Aorta (tissue), 5 donors: ENCODE data around the gene CALR3. TPM values are rescaled to one million over a fixed set of nuclear protein-coding genes. Genes with fewer than 3 reads are reported as not detected.
"Not testable (repeated sequence)": the region's sequence is repeated elsewhere in the genome, so short reads cannot be mapped to it uniquely, and the experiment has no call there.

Experiments
- ATAC-seq: fragments of 200-7000 bp; cut with Tn5 transposase; one replicate; pipeline ENCODE4 v1.9.1; 2022; ENCODE audit warnings: moderate library complexity; ENCODE audit not compliant: low FRiP score
- DNase-seq, 2 donors: peaks; one replicate each; pipeline ENCODE4 v3.0.0-alpha.2; 2020
- H3K27ac ChIP-seq, 2 donors: one replicate each; pipeline ENCODE4 v1.5.1; 2013; ENCODE audit warnings: low read length in 2 of 2, mild to moderate bottlenecking in 2 of 2, moderate library complexity in 2 of 2, control low read depth in 1 of 2, inconsistent platforms in 1 of 2, low read depth in 1 of 2
- H3K27me3 ChIP-seq, 2 donors: one replicate each; pipeline ENCODE4 v1.6.1; 2013; ENCODE audit warnings: control low read depth in 1 of 2, low read length in 1 of 2, mild to moderate bottlenecking in 1 of 2, moderate library complexity in 1 of 2; ENCODE audit not compliant: insufficient read depth in 2 of 2, control insufficient read depth in 1 of 2
- H3K36me3 ChIP-seq, 2 donors: one replicate each; pipeline ENCODE4 v1.6.1; 2013; ENCODE audit warnings: control low read depth in 1 of 2, low read length in 1 of 2, mild to moderate bottlenecking in 1 of 2; ENCODE audit not compliant: insufficient read depth in 2 of 2, control insufficient read depth in 1 of 2
- H3K4me1 ChIP-seq, 2 donors: one replicate each; pipeline ENCODE4 v1.6.1; 2013; ENCODE audit warnings: low read length in 2 of 2, control low read depth in 1 of 2, mild to moderate bottlenecking in 1 of 2, moderate library complexity in 1 of 2; ENCODE audit not compliant: insufficient read depth in 2 of 2, control insufficient read depth in 1 of 2
- H3K4me3 ChIP-seq, 2 donors: one replicate each; pipeline ENCODE4 v1.5.1; 2013; ENCODE audit warnings: low read length in 2 of 2, control low read depth in 1 of 2, mild to moderate bottlenecking in 1 of 2
- H3K9me3 ChIP-seq: one replicate; pipeline ENCODE4 v1.6.1; 2013; ENCODE audit warnings: mild to moderate bottlenecking, low read length; ENCODE audit not compliant: control insufficient read depth
- WGBS, 2 donors: extraction: QIAGEN DNeasy Blood & Tissue Kit; methylation state at CpG; one replicate each; pipeline ENCODE4 v1.1.7; 2013; 5-methylcytosine and 5-hydroxymethylcytosine counted together
- intact Hi-C, 2 donors: fragments of 100-400 bp; cut with DNase I; formaldehyde crosslinking; loops; one replicate each; pipeline versions ENCODE4 v1.14.2 to v1.15.0; 2022
- polyA plus RNA-seq, 2 donors: library from polyadenylated mRNA; stranded (reverse); fragments of 200-250 nt; gene quantifications; one replicate each; pipeline ENCODE4 v1.2.3, GENCODE V29; 2013
- total RNA-seq, 2 donors: library from RNA; stranded (reverse); fragmentation: NEBNext Ultra II Directional; extraction: Animal tissue kit (Norgen Biotek cat#: 25700); gene quantifications; one replicate each; pipeline ENCODE4 v1.2.1, GENCODE V29; 2021
- donor health status: healthy with polysubstance abuse.
- donor health status: Bipolar disorder and iron deficiency.
- donor health status: DM: no; HTN: no; CAD: no.
- donor health status: DM: no; HTN: no; CAD: no.
- donor health status: DM: yes; HTN: yes; CAD: no.

Gene CALR3
- total and polyA plus RNA-seq, 4 donors = not detected

DNA sequence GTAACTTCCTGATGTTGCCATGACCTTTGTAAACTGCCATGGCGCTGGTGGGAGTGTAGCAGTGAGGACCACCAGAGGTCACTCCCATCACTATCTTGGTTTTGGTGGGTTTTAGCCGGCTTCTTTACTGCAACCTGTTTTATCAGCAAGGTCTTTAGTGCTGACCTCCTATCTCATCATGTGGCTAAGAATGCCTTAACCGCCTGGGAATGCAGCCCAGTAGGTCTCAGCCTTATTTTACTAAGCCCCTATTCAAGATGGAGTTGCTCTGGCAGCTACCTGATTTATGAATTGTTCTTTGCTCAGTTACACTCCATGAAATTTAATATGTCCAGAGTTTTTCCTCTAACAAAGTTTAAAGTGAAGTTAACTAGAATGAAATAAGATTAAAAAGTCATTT, 19.6 kb downstream of the CALR3 start:
- Histone ChIP-seq H3K4me3 (no peak overlapping the region), H3K9me3 (no peaks in the 10 kb centered on the region), H3K36me3 (no peaks in the 10 kb centered on the region), H3K4me1 (no peaks in the 10 kb centered on the region), H3K27me3 (no peaks in the 10 kb centered on the region), H3K27ac (no peak overlapping the region)
- DNase-seq (no peak), ATAC-seq (no peak)
- intact Hi-C loops = no loop called here
- WGBS, 2 donors = 47 to 57% methylated on average over 3 of the region's 3 CpGs

DNA sequence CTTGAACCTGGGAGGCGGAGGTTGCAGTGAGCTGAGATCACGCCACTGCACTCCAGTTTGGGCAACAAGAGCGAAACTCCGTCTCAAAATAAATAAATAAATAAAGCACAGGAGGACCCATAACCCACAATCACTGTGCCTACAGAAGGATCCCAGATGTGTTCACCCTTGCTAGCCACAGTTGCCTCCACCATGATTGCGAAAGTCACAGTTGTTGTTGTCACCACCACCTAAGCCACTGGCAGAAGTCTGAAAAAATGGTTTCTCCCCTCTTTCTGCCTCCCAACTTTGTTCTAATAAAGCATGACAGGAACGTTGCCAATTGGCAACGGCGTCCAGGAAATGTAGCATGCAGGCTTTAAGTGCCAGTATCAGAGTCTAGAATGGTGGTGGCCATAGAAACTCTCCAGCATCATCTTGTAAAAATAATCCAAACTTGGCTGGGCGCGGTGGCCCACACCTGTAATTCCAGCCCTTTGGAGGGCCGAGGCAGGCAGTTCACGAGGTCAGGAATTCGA, 22.0 kb downstream of the CALR3 start:
- WGBS, 2 donors = 66% methylated on average over 13 of the region's 13 CpGs
- no peak overlapping the region for H3K27ac ChIP-seq
- intact Hi-C loops = no loop called here
- H3K4me1 ChIP-seq = no peaks in the 10 kb centered on the region
- H3K4me3 ChIP-seq = no peak overlapping the region
- no peaks in the 10 kb centered on the region for H3K27me3 ChIP-seq
- DNase-seq = no peak
- H3K36me3 ChIP-seq = no peaks in the 10 kb centered on the region
- no peak for ATAC-seq
- no peaks in the 10 kb centered on the region for H3K9me3 ChIP-seq

DNA sequence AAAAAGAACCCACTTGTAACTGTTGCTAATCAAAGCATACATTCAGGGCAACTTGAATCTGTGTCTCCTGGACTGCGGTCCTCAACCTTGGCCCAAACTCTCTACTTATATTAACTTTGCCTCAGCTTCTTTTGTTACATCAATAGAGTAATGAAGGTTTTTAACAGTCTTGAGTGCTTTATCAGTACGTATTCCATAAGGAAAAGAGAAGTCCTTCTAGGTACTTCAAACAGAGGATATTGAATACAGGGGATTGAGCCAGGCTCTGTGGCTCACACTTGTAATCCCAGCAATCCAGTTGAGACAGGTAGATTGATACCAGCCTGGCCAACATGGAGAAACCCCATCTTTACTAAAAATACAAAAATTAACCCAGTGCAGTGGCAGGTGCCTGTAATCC, 23.0 kb downstream of the CALR3 start:
- intact Hi-C loops = no loop called here
- Histone ChIP-seq H3K9me3 (no peaks in the 10 kb centered on the region), H3K4me1 (no peaks in the 10 kb centered on the region), H3K36me3 (no peaks in the 10 kb centered on the region), H3K4me3 (no peak overlapping the region), H3K27ac (no peak overlapping the region), H3K27me3 (no peaks in the 10 kb centered on the region)
- WGBS, 2 donors = 82 to 97% methylated on average over 2 of the region's 2 CpGs
- DNase-seq = no peak
- ATAC-seq = no peak

DNA sequence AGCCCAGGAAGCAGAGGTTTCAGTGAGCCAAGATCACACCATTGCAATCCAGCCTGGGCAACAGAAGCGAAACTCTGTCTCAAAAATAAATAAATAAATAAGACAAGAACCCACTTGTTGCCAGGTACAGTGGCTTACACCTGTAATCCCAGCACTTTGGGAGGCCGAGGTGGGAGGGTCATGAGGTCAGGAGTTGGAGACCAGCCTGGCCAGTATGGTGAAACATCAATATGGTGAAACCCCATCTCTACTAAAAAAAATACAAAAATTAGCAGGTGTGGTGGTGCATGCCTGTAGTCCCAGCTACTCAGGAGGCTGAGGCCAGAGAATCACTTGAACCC, 23.4 kb downstream of the CALR3 start:
- H3K4me3 ChIP-seq = peak overlapping the region in 1 of 2 donors; percentile 52
- ATAC-seq, DNase-seq, H3K27me3 ChIP-seq, H3K9me3 ChIP-seq, H3K36me3 ChIP-seq, intact Hi-C loops, H3K4me1 ChIP-seq, H3K27ac ChIP-seq: not testable (repeated sequence)
- 51 to 66% methylated on average over 2 of the region's 2 CpGs for WGBS, 2 donors

DNA sequence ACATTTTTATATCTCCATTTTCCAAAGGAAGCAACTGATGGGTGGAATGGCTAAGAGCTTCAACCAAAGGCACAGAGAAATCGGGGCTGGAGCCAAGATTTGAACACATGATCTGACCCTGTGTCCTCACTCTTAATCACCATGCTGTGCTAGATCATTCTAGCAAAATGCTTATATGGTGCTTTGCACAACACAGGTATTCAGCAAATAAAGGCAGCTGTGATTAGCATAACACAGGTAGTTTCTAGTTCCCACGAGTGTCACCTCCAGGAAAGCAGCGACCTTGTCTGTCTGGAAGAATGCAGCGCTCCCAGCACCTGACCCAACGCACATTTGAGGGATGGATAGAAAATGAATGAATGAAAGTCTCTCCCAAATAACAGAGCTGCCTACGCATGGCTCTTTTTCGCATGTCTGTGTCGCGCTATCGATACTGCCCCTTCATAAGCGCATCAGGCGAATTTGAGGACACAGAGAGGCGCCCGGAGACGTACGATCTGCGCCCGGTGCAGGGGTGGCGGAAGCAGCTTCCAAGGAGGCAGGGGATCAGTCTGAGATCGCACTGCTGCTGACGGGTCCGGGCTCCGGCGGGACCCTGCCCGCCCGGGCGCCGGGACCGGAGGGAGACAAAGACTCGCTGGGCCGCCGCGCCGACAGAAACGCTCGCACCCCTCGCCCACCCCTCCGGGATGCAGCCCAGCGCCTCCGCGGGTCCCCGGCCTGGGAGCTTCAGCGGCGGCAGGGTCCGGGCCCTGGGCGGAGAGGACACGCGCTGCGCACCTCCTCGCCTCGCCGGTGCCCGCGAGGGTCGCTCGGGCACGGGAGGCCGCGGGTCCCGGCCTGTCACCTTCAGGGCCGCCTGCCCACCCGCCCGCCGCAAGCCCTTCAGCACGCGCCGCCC, 24.8 kb downstream of the CALR3 start:
- DNase-seq (peak in 1 of 2 donors; percentile 82), ATAC-seq (peak; percentile 8)
- no peaks in the 10 kb centered on the region for H3K4me1 ChIP-seq
- H3K27me3 ChIP-seq = no peaks in the 10 kb centered on the region
- no peak overlapping the region for H3K27ac ChIP-seq
- peak overlapping the region; percentile 84 to 88 for H3K4me3 ChIP-seq
- no peaks in the 10 kb centered on the region for H3K9me3 ChIP-seq
- intact Hi-C loops = no loop called here
- H3K36me3 ChIP-seq = no peaks in the 10 kb centered on the region
- 0 to 1% methylated on average over 39 to 67 of the region's 67 CpGs for WGBS, 2 donors

DNA sequence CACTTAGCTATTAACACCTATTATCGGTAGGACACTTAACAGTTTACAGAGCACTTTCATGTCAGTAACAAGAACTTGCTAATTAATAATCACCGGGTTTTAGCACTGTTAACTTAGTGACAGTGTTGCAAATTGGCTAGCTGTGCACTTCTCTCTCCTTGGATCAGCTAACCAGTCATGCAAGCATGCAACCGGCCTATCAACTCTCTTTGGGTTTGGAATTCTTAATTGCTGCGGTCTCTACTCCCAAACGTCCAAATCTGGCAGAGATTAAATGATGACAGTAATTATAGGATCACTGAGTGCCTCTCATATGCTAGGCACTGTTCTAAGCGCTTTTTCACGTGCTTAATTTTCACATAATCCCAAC, 25.4 kb downstream of the CALR3 start:
- Histone ChIP-seq H3K36me3 (no peaks in the 10 kb centered on the region), H3K27me3 (no peaks in the 10 kb centered on the region), H3K4me3 (no peak overlapping the region), H3K9me3 (no peaks in the 10 kb centered on the region), H3K4me1 (no peaks in the 10 kb centered on the region), H3K27ac (no peak overlapping the region)
- intact Hi-C loops = no loop called here
- DNase-seq (no peak), ATAC-seq (no peak)
- 26 to 27% methylated on average over 7 of the region's 7 CpGs for WGBS, 2 donors

DNA sequence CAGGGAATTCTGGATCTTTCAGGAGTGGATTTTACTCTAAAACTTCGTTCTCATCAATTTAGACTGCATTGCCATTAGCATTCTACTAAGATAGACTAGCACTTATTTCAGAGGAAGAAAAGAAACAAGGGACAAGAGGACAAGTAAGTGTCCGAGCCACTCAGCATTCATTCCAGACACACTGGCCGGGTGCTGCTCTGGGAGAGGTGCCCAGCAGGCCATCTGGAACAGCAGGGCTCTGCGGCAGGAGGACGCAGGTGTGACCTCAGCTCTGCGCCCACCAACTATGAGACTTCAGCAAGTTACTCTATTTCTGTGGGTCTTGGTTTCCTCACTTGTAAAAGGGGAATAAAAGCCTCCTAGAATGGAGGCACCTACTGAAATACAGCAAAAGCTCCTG, 28.4 kb downstream of the CALR3 start:
- intact Hi-C loops = no loop called here
- WGBS, 2 donors = 69% methylated on average over 6 of the region's 6 CpGs
- Histone ChIP-seq H3K9me3 (no peaks in the 10 kb centered on the region), H3K27me3 (no peaks in the 10 kb centered on the region), H3K27ac (no peak overlapping the region), H3K4me1 (no peaks in the 10 kb centered on the region), H3K4me3 (no peak overlapping the region), H3K36me3 (no peaks in the 10 kb centered on the region)
- ATAC-seq = no peak
- DNase-seq = no peak

DNA sequence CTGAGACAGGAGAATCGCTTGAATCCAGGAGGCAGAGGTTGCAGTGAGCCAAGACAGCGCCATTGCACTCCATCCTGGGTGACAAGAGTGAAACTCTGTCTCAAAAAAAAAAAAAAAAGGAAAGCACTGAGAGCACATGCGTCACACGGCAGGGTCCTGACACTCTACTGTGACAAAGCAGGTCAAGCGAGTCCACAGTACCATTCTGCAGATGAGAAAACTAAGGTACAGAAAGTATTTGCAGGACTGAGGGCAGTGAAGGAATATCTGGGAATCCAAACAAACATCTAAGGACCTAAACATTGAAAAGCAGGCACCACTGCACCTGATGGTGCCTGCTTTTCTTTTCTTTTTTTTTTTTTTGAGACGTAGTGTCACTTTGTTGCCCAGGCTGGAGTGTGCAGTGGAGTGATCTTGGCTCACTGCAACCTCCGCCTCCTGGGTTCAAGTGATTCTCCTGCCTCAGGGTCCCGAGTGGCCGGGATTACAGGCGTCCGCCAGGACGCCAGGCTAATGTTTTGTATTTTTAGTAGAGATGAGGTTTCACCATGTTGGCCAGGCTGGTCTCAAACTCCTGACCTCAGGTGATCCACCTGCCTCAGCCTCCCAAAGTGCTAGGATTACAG, 29.1 kb downstream of the CALR3 start:
- 78 to 81% methylated on average over 12 of the region's 12 CpGs for WGBS, 2 donors
- DNase-seq, H3K4me1 ChIP-seq, H3K9me3 ChIP-seq, intact Hi-C loops, H3K4me3 ChIP-seq, H3K27ac ChIP-seq, H3K36me3 ChIP-seq, H3K27me3 ChIP-seq, ATAC-seq: not testable (repeated sequence)

DNA sequence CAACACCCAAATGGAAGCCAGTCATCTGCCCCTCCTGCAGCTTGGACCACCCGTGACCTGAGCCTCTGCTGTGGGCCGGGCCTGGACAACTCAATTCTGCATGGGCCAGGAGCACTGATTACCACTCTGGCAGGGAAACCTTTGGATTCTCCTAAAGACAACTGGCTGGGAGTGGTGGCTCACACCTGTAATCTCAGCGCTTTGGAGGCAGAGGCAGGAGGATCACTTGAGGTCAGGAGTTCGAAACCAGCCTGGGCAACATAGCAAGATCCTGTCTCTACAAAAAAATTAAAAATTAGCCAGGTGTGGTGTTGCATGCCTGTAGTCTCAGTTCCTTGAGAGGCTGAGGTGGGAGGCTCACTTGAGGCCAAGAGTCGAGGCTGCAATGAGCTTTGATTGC, 30.7 kb downstream of the CALR3 start:
- Histone ChIP-seq H3K27ac (no peak overlapping the region), H3K4me1 (no peaks in the 10 kb centered on the region), H3K4me3 (no peak overlapping the region), H3K9me3 (no peaks in the 10 kb centered on the region), H3K36me3 (no peaks in the 10 kb centered on the region), H3K27me3 (no peaks in the 10 kb centered on the region)
- DNase-seq (no peak), ATAC-seq (no peak)
- intact Hi-C loops = no loop called here
- WGBS, 2 donors = 95 to 96% methylated on average over 5 of the region's 5 CpGs
